Endothelial cell of umbilical vein (primary cell): Measurements from ENCODE around the gene STT3B. TPM values are rescaled to one million over a fixed set of nuclear protein-coding genes. Genes with fewer than 3 reads are reported as not detected.

Experiments used
- BruUV-seq: library from RNA; stranded (reverse); fragments of 400-500 nt; replicated peaks from 2 replicates; lab custom pipeline; 2021; lab: Mats Ljungman, UMichigan
- CTCF ChIA-PET: fragments of 300-600, 350-600 bp; sonication (Branson Sonifier 250); formaldehyde crosslinking; loops from one replicate; lab custom pipeline; 2021; ENCODE audit warnings: antibody characterized with exemption, inconsistent platforms; lab: Charles Lee
- POLR2A ChIA-PET: fragments of 300-600, 350-600 bp; sonication (Branson Sonifier 250); formaldehyde crosslinking; loops from one replicate; lab custom pipeline; 2021; ENCODE audit warnings: antibody characterized with exemption, inconsistent platforms; lab: Charles Lee
- DNase-seq: peaks from one replicate; pipeline ENCODE4 v3.0.0-alpha.2; 2011; ENCODE audit warnings: low read depth, low spot score
- FAIRE-seq: peaks from 2 replicates; lab custom pipeline; 2011; peaks lifted over from hg19 to GRCh38; lab: Jason Lieb, UNC
- H2AFZ ChIP-seq: 2 replicates; pipeline ENCODE4 v1.6.0; 2012; ENCODE audit warnings: low read depth, low read length, control low read depth, inconsistent platforms
- H3K27ac ChIP-seq: 2 replicates; pipeline ENCODE4 v1.5.1; 2011; ENCODE audit warnings: low read depth, mild to moderate bottlenecking, control low read depth, low read length, moderate library complexity; ENCODE audit not compliant: insufficient read depth
- H3K27me3 ChIP-seq, 2 experiments: 2 replicates each; pipeline versions ENCODE4 v1.6.0 to v1.6.1; 2011; ENCODE audit warnings: low read length in 2 of 2, mixed read lengths in 1 of 2; ENCODE audit not compliant: control insufficient read depth in 2 of 2, insufficient read depth in 2 of 2
- H3K36me3 ChIP-seq, 2 experiments: 2 replicates in 1 of 2; 3 replicates in 1 of 2; pipeline ENCODE4 v1.5.1; 2011; ENCODE audit warnings: low read length in 2 of 2, mild to moderate bottlenecking in 1 of 2, moderate library complexity in 1 of 2; ENCODE audit not compliant: control insufficient read depth in 2 of 2, insufficient read depth in 2 of 2; ENCODE audit errors: extremely low read depth in 1 of 2
- H3K4me1 ChIP-seq: 3 replicates; pipeline ENCODE4 v1.5.1; 2011; ENCODE audit warnings: mild to moderate bottlenecking, low read length; ENCODE audit not compliant: control insufficient read depth, insufficient read depth; ENCODE audit errors: extremely low read depth
- H3K4me2 ChIP-seq: 2 replicates; pipeline ENCODE4 v1.6.1; 2011; ENCODE audit warnings: low read length, control low read depth, mixed read lengths; ENCODE audit not compliant: insufficient read depth
- H3K4me3 ChIP-seq, 3 experiments: fragments of 200-600 bp in 1 of 3; sonication (generic), shearing (Covaris generic) in 1 of 3; replicated peaks in 1 of 3; 2 replicates each; pipeline ENCODE4 v1.5.1; 2011 to 2016; ENCODE audit warnings: control low read depth in 3 of 3, low read length in 3 of 3, mild to moderate bottlenecking in 2 of 3, inconsistent platforms in 1 of 3, low read depth in 1 of 3, moderate library complexity in 1 of 3; ENCODE audit not compliant: insufficient read depth in 1 of 3
- H3K79me2 ChIP-seq: 2 replicates; pipeline ENCODE4 v1.6.0; 2012; ENCODE audit warnings: low read length, inconsistent platforms; ENCODE audit not compliant: control insufficient read depth, insufficient read depth
- H3K9ac ChIP-seq: replicated peaks from 2 replicates; pipeline ENCODE3; 2011; ENCODE audit warnings: low read length, control low read depth; ENCODE audit not compliant: insufficient read depth; ENCODE audit errors: extremely low read depth
- H3K9me1 ChIP-seq: replicated peaks from 3 replicates; pipeline ENCODE4 v1.6.0; 2011; ENCODE audit warnings: mild to moderate bottlenecking, low read length; ENCODE audit not compliant: control insufficient read depth, insufficient read depth; ENCODE audit errors: extremely low read depth
- H3K9me3 ChIP-seq: replicated peaks from 2 replicates; pipeline ENCODE4 v1.5.1; 2012; ENCODE audit warnings: low read length, inconsistent platforms; ENCODE audit not compliant: control insufficient read depth, insufficient read depth
- H4K20me1 ChIP-seq: replicated peaks from 2 replicates; pipeline ENCODE3; 2011; ENCODE audit warnings: mild to moderate bottlenecking, low read length; ENCODE audit not compliant: control insufficient read depth, insufficient read depth; ENCODE audit errors: extremely low read depth
- CTCF ChIP-seq, 2 donors: IDR thresholded peaks; 1 replicate in 1 of 2; 2 replicates in 1 of 2; pipeline ENCODE4 v1.5.1; 2011; ENCODE audit warnings: low read length in 2 of 2, mild to moderate bottlenecking in 2 of 2, moderate library complexity in 2 of 2, control low read depth in 1 of 2, inconsistent platforms in 1 of 2, low read depth in 1 of 2; ENCODE audit not compliant: insufficient read depth in 1 of 2; ENCODE audit errors: extremely low read depth in 1 of 2
- EZH2 ChIP-seq: IDR thresholded peaks from 2 replicates; pipeline ENCODE4 v1.6.1; 2012; ENCODE audit warnings: borderline replicate concordance, low read depth, mild to moderate bottlenecking, moderate library complexity, low read length, inconsistent platforms; ENCODE audit not compliant: severe bottlenecking
- FOS ChIP-seq: IDR thresholded peaks from 2 replicates; pipeline ENCODE4 v1.6.1; 2011; ENCODE audit warnings: mild to moderate bottlenecking, low read length, moderate library complexity, borderline replicate concordance; ENCODE audit not compliant: insufficient read depth
- GATA2 ChIP-seq: IDR thresholded peaks from 2 replicates; pipeline ENCODE4 v1.7.0; 2011; ENCODE audit warnings: low read depth, mild to moderate bottlenecking, moderate library complexity, mixed read lengths, low read length; ENCODE audit not compliant: insufficient read length, insufficient read depth
- JUN ChIP-seq: IDR thresholded peaks from 2 replicates; pipeline ENCODE4 v1.6.1; 2011; ENCODE audit warnings: borderline replicate concordance, low read depth; ENCODE audit not compliant: insufficient read length, insufficient read depth
- MAX ChIP-seq: IDR thresholded peaks from 2 replicates; pipeline ENCODE4 v1.6.1; 2011; ENCODE audit not compliant: insufficient read depth, insufficient read length
- MYC ChIP-seq: IDR thresholded peaks from one replicate; pipeline ENCODE4 v1.6.1; 2011; ENCODE audit warnings: mild to moderate bottlenecking, low read depth, low read length
- POLR2A ChIP-seq: IDR thresholded peaks from 2 replicates; pipeline ENCODE4 v1.6.1; 2012; ENCODE audit warnings: low read depth, mild to moderate bottlenecking, control low read depth, low read length
- POLR2AphosphoS5 ChIP-seq: IDR thresholded peaks from 2 replicates; pipeline ENCODE4 v1.6.1; 2012; ENCODE audit warnings: low read depth, mild to moderate bottlenecking, control low read depth, low read length, moderate library complexity; ENCODE audit not compliant: insufficient read depth
- dilution Hi-C: fragments of 300-500 bp; cut with MboI; formaldehyde crosslinking; loops from one replicate; pipeline ENCODE4 v1.15.0; 2019; ENCODE audit warnings: low sequenced_read_pairs; ENCODE audit not compliant: extremely low pct_ligation_motif_present
- intact Hi-C: fragments of 100-400 bp; cut with micrococcal nuclease; formaldehyde crosslinking; loops from one replicate; pipeline ENCODE4 v1.10.0; 2022
- polyA plus RNA-seq, 4 experiments: library from polyadenylated mRNA; depleted of rRNA in 3 of 4; stranded (reverse) in 3 of 4; unstranded in 1 of 4; fragments of >200 nt; gene quantifications; 2 replicates each; pipeline versions ENCODE4 v1.2.1 to v1.2.3, GENCODE V29; 2011 to 2012; ENCODE audit warnings: missing spikeins in 1 of 4
- total RNA-seq: library from RNA; stranded (reverse); gene quantifications from 2 replicates; pipeline ENCODE4 v1.2.3, GENCODE V29; 2021

STT3B gene
- total and polyA plus RNA-seq, 2 donors (not counting 3 experiments of a cell fraction or from before 2014, with no cell fraction given) = 56.4 to 113 TPM

DNA sequence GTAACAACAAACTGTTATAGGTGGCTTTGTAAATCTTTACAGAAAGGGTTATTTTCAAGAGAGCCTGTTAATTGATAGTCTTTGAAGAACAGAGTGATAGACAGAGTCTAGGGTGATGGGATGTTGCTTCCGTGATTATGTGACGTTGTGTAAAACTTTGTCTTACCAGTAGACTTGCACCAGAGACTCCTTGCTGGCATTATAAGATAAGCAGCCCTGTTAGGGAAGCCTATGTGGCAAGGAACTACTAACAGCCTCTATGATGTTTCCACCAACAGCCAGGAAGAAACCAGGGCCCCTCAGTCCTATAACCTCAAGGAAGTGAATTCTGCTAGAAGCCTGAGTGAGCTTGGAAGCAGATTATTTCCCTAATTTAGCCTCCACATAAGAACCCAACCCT is 18.9 kb downstream of the STT3B start:
- no peak overlapping the region for H3K4me3 ChIP-seq
- H3K9me1 ChIP-seq = peaks cover 2% of the 10 kb centered on the region
- DNase-seq (no peak), FAIRE-seq (no peak)
- H3K27me3 ChIP-seq = no peaks in the 10 kb centered on the region
- dilution Hi-C loops = no loop called here
- H3K4me1 ChIP-seq = no peaks in the 10 kb centered on the region
- H3K9me3 ChIP-seq = no peaks in the 10 kb centered on the region
- H4K20me1 ChIP-seq = peaks cover 24% of the 10 kb centered on the region
- ChIA-PET CTCF (no interaction called here), POLR2A (interaction anchor here (0.6 kb wide), 1 partner anchor 42 kb away, joined by 4 read pairs; no protein-coding TSS in a partner anchor)
- TF ChIP-seq CTCF (IDR thresholded peaks at IDR 0.05; ENCODE audit: extremely low read depth in 1 of 2, insufficient read depth in 1 of 2, low read depth in 1 of 2, low read length in 2 of 2) (no peak), FOS (no peak), EZH2 (no peak), MAX (no peak), GATA2 (no peak), MYC (no peak), POLR2A (no peak), JUN (no peak), POLR2AphosphoS5 (no peak)
- no peak overlapping the region for H3K9ac ChIP-seq
- peaks cover 90% of the 10 kb centered on the region for H3K79me2 ChIP-seq
- H3K27ac ChIP-seq = no peak overlapping the region
- H3K4me2 ChIP-seq = no peak overlapping the region
- intact Hi-C loops = no loop called here
- H3K36me3 ChIP-seq = no peaks in the 10 kb centered on the region
- no TSS peak for BruUV-seq
- no peak overlapping the region for H2AFZ ChIP-seq
